ENCODE data around the gene OSBPL8. TPM values are rescaled to one million over a fixed set of nuclear protein-coding genes. Genes with fewer than 3 reads are reported as not detected.

The OSBPL8 gene
- total and polyA plus RNA-seq, 9 of the 15 experiments (the other 6 are each of a cell fraction or from before 2014, with no cell fraction given): 17.4 to 82.7 (median 42.8) TPM

- TF ChIP-seq ZNF449 (CRISPR knock-in tag; IDR thresholded peaks at IDR 0.05) (no peak), PRPF4 (IDR thresholded peaks at IDR 0.05; ENCODE audit: insufficient read depth, low read depth, low read length, poor library complexity, severe bottlenecking) (no peak), TAF15 (IDR thresholded peaks at IDR 0.05; ENCODE audit: low read depth, low read length) (no peak), NRF1 (conservative IDR thresholded peaks at IDR 0.05 in 1 of 2, IDR thresholded peaks at IDR 0.05 in 1 of 2) (no peak), SRSF1 (IDR thresholded peaks at IDR 0.05; ENCODE audit: low read depth, low read length) (no peak), MEIS2 (IDR thresholded peaks at IDR 0.05; ENCODE audit: partially characterized antibody) (peak; percentile 6), ADNP (tag; IDR thresholded peaks at IDR 0.05) (no peak), ERF (CRISPR knock-in tag; IDR thresholded peaks at IDR 0.05) (no peak), DPF2 (IDR thresholded peaks at IDR 0.05) (peak; percentile 32; the same call in 1 of the 2 replicates), ZNF764 (CRISPR knock-in tag; IDR thresholded peaks at IDR 0.05; ENCODE audit: low read depth) (no peak), ATF7 (IDR thresholded peaks at IDR 0.05) (no peak), HIVEP1 (CRISPR knock-in tag; IDR thresholded peaks at IDR 0.05) (no peak), GTF2B (IDR thresholded peaks at IDR 0.05; ENCODE audit: extremely low read depth, insufficient read length) (no peak), E4F1 (CRISPR knock-in tag; IDR thresholded peaks at IDR 0.05; ENCODE audit: borderline replicate concordance) (no peak), POLR2B (IDR thresholded peaks at IDR 0.05; ENCODE audit: low read depth, partially characterized antibody) (no peak), ZC3H4 (CRISPR knock-in tag; IDR thresholded peaks at IDR 0.05; ENCODE audit: borderline replicate concordance) (no peak), SIRT6 (IDR thresholded peaks at IDR 0.05; ENCODE audit: low read depth, low read length) (no peak), PHF8 (IDR thresholded peaks at IDR 0.05; ENCODE audit: borderline replicate concordance, low read length) (no peak), ZNF23 (CRISPR knock-in tag; IDR thresholded peaks at IDR 0.05) (no peak), SIN3B (IDR thresholded peaks at IDR 0.05; ENCODE audit: low read depth) (no peak), ARID4B (CRISPR knock-in tag; IDR thresholded peaks at IDR 0.05) (no peak), FOXP1 (CRISPR knock-in tag; IDR thresholded peaks at IDR 0.05) (no peak)
These were observed 108.9 kb downstream of the OSBPL8 start (continued) for GRCh38 chr12:76450690-76451089.
